T-helper 1 cell treated with Interleukin-12 subunit alpha and Interleukin-12 subunit beta and Interleukin-4 antibody, amounts not matched to agents 30 μg/mL and 1 μg/mL, for 36 hours (primary cell): ENCODE data around the gene HTRA2.

Source experiments
- H3K27ac Mint-ChIP-seq: one replicate; pipeline ENCODE4 v1.8.0; 2021; ENCODE audit warnings: mild to moderate bottlenecking, mixed read lengths
- H3K27me3 Mint-ChIP-seq: one replicate; pipeline ENCODE4 v1.8.0; 2021; ENCODE audit warnings: low read depth, mixed read lengths
- H3K36me3 Mint-ChIP-seq: one replicate; pipeline ENCODE4 v1.8.0; 2021; ENCODE audit warnings: low read depth, mixed read lengths
- H3K4me1 Mint-ChIP-seq: one replicate; pipeline ENCODE4 v1.8.0; 2021; ENCODE audit warnings: low read depth, mixed read lengths
- H3K4me3 Mint-ChIP-seq: one replicate; pipeline ENCODE4 v1.8.0; 2021; ENCODE audit warnings: mild to moderate bottlenecking, moderate library complexity, mixed read lengths
- H3K9me3 Mint-ChIP-seq: one replicate; pipeline ENCODE4 v1.8.0; 2021; ENCODE audit warnings: mixed read lengths

The HTRA2 gene

DNA sequence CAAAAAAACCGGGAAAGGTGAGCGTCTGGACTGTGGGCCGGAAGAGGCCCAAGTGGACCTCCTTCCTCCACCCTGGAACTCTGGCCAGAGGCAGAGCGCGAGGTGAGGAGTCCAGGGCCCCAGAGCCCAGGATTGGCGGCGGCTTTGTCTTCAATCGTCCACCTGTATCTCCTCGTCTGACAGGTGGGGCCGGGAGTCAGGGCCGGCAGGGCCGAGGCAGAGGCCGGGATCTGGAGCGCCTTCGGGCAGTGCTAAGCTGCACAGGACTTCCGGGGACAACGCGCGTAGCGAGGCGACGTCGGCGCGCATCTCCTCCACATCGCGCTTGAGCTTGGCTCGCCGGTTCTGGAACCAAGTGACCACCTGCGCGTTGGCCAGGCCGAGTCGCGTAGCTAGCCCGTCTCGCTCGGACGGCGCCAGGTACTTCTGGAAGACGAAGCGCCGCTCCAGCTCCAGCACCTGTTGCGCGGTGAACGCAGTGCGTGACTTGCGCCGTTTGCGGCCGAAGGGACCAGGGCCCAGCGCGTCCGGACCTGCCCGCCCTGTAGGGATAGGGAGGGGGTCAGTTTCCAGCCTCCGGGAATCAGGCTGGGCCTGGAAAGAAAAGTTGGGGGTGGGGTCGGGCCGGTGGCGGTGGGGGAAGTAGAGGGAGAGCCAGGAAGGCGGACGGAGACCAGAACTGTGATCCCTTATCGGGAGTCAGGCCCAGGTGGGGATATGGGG is 31.8 kb upstream of the HTRA2 start:
- Mint-ChIP-seq H3K27me3 (peaks cover 52% of the 10 kb centered on the region), H3K27ac (peak overlapping the region; percentile 79), H3K9me3 (no peaks in the 10 kb centered on the region), H3K4me3 (peak overlapping the region; percentile 87), H3K36me3 (peaks cover 27% of the 10 kb centered on the region), H3K4me1 (peaks cover 19% of the 10 kb centered on the region)

DNA sequence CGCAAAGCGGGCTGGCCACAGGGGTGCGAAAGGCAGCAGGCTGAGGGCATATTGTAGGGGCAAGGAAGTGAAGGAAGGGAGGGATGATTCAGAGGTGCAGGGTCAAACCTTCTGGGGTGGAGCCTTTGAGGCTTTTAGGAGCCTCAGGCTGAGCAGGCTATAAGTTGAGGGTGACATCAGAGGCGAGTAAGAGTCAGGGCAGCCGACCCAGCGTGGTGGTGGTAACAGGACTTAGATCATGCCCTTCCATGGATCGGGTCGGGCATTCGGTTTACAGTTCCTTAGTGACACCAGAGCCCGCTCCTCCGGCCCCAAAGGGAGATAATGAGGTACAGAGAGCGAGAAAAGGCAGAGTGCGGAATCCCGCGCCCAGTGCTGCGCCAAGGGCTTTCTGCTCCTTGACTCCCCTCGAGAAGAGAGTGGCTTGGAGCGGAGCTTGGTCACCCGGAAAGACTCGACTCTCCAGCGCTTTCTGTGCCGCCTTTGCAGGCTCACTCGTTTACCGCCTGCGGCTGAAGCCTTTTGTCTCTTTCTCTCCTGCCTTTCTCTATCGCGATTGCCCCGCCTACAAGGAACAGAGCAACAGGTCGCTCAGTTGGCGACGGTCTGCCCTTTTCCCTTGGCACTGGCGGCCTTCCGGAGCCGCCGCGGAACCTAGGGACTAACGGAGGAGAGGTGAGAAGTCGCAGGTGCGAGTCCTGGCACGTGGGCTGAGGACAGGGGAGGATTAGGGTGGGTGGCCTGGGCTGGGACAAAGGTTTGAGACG is 31.1 kb upstream of the HTRA2 start:
- H3K9me3 Mint-ChIP-seq: no peaks in the 10 kb centered on the region
- peak overlapping the region; percentile 80 for H3K27ac Mint-ChIP-seq
- H3K4me1 Mint-ChIP-seq: peaks cover 19% of the 10 kb centered on the region
- peaks cover 20% of the 10 kb centered on the region for H3K36me3 Mint-ChIP-seq
- H3K4me3 Mint-ChIP-seq: peak overlapping the region; percentile 87
- peaks cover 58% of the 10 kb centered on the region for H3K27me3 Mint-ChIP-seq

DNA sequence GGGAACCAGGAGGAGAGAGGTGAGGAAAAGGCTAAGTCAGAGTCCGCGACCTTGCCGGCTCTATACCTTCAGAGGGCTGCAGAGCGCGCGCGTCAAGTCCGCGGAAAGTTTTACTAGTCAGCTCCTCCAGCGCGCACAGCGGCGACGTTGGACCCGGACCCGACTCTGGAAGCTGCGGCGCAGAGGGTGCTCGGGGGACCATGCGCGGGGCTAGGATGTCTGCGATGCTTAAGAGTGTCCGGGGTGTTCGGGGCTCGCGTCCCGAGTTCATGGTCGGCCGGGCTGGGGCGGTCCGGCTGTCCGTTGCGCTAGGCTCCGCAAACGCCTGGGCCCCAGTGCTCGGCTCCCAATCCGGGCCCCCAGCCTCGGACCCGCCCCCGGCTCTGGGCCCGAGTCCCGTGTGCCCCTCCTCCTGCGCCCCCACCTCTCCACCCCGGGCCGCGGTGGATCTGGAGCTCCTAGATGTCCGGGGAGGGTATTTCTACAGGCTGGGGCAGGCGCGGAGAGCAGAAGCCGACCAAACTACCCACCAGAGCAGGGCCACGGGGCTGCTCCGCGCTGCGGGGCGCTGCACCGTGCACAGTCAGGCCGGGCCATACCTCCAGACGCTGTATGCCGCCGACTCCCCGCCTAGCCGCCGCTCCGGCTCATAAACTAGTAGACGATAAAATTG is 30.3 kb upstream of the HTRA2 start, which contains the start of gene LBX2:
Gene LBX2, minus strand, starts transcription at position 337 of the 673 bp plus-strand sequence. Its CDS starts 66 bp downstream, at position 271.
- H3K27ac Mint-ChIP-seq: peak within 1 kb of the TSS; percentile 80
- peaks cover 15% of the 10 kb centered on the region for H3K36me3 Mint-ChIP-seq
- H3K4me3 Mint-ChIP-seq: peak within 1 kb of the TSS; percentile 87
- H3K4me1 Mint-ChIP-seq: peaks cover 19% of the 10 kb centered on the region
- H3K27me3 Mint-ChIP-seq: peaks cover 59% of the 10 kb centered on the region
- no peaks in the 10 kb centered on the region for H3K9me3 Mint-ChIP-seq

DNA sequence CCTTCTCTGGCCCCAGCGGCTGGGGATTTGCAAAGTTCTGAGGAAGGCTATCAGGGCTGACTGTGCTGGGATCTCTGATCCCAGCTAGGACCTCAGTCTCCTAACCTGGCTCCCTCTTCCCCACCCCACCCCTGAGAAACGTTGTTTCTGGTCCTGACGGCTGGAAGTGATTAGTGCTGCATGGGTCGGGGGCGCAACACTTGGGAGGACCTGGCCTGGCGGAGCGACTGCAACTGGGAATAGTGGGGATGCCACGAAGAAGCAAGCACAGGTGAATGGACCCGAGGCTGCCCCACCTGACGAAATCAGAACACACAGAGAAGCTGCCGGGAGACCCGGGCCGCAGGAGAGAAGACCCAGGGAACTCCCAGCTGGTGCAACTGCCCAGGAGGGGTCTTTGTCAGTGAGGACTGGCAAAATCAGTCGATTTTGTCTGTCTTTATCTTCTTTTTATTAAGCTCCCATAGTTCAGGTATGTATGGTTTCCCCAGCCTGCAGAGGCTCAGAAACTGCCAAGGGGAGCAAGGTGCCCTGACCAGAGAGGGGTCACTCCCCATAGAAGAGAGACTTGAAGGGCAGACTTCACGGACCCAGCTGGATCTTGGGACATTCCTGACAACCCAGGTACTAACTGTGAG is 29.7 kb upstream of the HTRA2 start:
- Mint-ChIP-seq H3K9me3 (no peaks in the 10 kb centered on the region), H3K27me3 (peaks cover 62% of the 10 kb centered on the region), H3K4me3 (peak overlapping the region; percentile 25), H3K27ac (no peak overlapping the region), H3K4me1 (peaks cover 26% of the 10 kb centered on the region), H3K36me3 (peaks cover 20% of the 10 kb centered on the region)

DNA sequence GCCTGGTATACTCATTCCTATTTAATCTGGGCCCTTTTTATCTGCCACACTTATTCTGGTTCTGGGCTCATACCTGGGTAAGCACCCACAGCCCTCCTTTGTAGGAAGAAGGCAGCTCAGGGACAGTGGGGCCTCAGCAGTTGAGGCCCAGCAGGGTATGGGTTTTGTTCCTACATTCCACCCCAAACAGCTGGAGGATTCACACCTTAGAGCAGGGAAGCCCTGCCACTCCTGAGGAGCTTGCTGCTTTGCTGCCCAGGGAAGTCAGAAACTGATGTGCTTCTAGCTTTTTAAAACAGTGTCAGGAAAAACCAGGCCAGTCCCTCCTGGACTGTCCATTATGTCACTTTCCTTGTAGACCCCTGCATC is 29.2 kb upstream of the HTRA2 start:
- H3K4me3 Mint-ChIP-seq: no peak overlapping the region
- no peaks in the 10 kb centered on the region for H3K9me3 Mint-ChIP-seq
- H3K27me3 Mint-ChIP-seq: peaks cover 62% of the 10 kb centered on the region
- peaks cover 31% of the 10 kb centered on the region for H3K4me1 Mint-ChIP-seq
- no peak overlapping the region for H3K27ac Mint-ChIP-seq
- H3K36me3 Mint-ChIP-seq: peaks cover 24% of the 10 kb centered on the region

DNA sequence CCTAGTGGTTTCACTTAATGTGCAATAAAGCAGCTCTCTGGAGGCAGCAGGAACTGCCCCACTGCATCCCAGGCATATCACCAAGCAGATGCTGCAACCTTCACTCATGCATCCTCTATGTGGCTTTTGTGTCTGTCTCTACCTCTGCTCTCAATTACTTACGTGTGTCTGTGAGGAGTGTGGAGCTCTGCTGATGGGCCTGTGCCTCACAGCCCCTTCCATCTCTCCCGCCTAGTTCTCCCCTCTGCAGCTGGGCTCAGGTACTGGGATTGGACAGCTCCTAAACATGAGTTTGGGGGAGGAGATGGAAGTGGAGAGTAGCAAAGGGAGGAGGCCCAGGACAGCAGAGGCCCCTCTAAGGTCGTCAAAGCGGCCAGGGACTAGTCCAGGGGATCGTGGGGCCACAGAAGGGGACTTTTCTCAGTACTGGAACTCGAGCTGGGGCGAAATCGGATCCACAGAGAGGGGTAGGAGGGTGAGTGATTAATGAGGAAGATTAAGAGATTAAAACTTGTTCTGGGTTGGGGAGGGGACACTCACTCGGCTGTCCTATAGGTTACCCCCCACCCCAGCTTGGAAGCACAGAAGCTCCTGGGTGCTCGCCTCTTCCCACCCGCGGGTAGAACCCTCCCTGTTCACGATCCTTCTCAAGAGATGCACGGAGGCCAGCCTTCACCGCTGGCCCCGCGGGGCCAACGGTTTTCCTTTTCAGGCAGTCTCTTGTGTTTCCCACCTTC is 28.2 kb upstream of the HTRA2 start:
- H3K27me3 Mint-ChIP-seq: peaks cover 62% of the 10 kb centered on the region
- H3K36me3 Mint-ChIP-seq: peaks cover 23% of the 10 kb centered on the region
- H3K4me1 Mint-ChIP-seq: peaks cover 36% of the 10 kb centered on the region
- H3K4me3 Mint-ChIP-seq: peak overlapping the region; percentile 48
- H3K27ac Mint-ChIP-seq: no peak overlapping the region
- H3K9me3 Mint-ChIP-seq: no peaks in the 10 kb centered on the region

DNA sequence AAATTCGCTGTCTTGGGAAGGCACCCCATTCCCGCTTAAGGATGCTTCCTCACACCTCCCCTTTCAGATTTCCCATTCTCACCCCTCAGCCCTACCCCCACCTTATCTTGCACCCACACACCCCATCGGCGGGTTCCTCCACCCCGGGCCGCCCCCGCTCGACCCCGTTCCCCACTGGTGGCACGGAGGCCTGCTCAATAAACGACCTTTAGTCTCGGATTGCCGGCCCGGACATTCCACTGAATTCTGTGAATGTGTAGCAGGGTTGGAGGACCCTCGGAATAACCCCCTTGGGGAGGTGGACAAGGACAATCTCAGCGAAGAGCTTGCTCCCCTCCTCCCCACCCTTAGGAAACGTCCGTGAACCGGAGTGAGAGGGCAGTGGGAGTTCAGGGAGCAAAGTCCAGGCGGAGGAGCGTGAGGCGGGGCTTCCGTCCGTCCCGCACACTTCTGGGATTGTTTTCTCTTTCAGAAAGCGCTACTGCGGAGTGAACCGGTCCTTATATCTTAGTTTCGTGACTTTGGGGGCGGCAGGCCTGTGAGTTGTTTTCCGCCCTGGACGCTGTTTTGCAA is 27.5 kb upstream of the HTRA2 start:
- H3K4me3 Mint-ChIP-seq: peak overlapping the region; percentile 80
- peaks cover 41% of the 10 kb centered on the region for H3K4me1 Mint-ChIP-seq
- H3K27me3 Mint-ChIP-seq: peaks cover 62% of the 10 kb centered on the region
- H3K27ac Mint-ChIP-seq: peak overlapping the region; percentile 31
- H3K36me3 Mint-ChIP-seq: peaks cover 27% of the 10 kb centered on the region
- no peaks in the 10 kb centered on the region for H3K9me3 Mint-ChIP-seq

DNA sequence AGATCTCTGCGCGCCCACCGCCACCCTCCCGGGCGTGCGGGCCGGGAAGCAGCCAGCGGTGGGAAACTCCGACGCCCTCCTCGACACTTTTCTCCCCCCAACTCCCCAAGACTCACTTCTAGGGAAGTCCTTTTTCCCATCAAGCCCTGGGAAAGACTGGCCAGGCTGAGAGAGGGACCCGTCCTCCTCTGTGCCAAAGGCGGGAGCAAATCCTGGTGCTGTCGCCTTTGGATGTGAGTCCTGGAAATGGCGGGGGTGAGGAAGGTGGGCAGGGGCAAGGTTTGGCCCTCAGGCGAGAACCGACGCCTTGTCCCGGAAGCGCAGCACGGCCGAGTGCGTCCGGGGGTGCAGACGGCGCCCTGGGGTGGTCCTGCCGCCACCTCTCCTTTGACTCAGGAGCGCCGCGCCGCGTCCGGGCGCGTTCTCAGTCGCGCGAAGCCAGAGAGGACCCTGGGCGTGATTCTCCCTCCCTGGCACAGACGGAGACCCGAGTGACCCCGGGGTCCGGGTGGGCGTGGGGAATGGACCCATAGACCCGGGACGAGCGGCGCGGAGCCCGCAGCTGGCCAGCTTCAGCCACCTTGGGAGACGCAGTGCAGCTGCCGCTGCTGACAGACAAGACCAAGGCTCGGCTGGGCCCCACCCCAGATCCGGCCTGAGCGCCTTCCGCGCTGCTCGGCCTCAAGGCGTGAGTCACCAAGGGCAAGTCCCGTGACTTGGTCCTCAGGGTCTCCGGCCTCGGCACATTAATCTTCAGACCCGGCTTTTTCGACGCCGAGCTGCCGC is 26.8 kb upstream of the HTRA2 start:
- peak overlapping the region; percentile 80 for H3K4me3 Mint-ChIP-seq
- peak overlapping the region; percentile 31 for H3K27ac Mint-ChIP-seq
- H3K9me3 Mint-ChIP-seq: no peaks in the 10 kb centered on the region
- peaks cover 31% of the 10 kb centered on the region for H3K36me3 Mint-ChIP-seq
- H3K27me3 Mint-ChIP-seq: peaks cover 60% of the 10 kb centered on the region
- H3K4me1 Mint-ChIP-seq: peaks cover 46% of the 10 kb centered on the region

DNA sequence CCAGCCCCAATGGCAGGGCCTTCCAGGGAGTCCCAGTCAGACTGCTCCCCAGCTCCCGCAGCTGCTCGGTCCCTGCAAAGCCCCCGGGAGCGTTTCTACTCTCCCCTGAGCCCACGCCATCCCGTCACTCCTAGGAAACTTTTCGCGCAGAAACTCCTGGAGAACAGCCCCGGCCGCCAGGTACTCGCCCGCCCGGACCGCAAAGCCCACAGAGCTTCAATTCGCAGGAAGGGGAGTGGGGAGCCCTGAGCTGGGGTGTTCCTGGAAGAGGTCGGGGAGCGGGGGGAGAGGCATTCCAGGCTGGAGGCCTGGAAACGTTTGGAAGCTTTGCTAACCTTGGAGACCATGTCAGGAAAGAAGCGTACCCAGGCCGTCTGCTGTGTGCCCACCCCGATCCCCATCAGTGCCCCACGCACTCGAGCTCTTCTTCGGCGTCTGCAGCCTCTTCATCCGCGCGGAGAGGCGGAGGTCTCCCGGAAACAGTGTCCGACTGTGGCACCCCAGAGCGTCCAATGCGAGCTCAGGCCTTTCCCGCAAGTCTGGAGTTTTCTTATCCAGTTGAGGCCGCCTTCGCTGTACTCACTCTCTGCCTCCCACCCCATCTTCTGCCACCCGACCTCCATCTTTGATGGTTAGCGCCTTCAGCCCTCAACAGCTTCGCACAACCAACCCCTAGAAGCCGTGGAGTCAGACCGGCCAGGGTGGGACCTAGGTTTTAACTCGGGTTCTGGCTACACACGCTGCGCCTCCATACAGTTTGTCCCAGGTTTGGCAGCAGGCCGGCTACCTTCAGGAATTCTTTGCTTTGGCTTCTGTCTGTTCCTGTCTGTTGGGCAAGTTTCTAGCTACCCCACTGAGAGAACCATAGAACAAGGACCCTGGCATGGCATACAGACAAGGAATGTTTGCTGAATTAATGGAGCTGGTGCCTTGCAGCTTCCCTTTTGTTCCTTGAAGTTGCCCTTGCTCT is 25.9 kb upstream of the HTRA2 start:
- H3K27ac Mint-ChIP-seq: peak overlapping the region; percentile 50
- no peaks in the 10 kb centered on the region for H3K9me3 Mint-ChIP-seq
- peaks cover 51% of the 10 kb centered on the region for H3K27me3 Mint-ChIP-seq
- peaks cover 49% of the 10 kb centered on the region for H3K4me1 Mint-ChIP-seq
- H3K36me3 Mint-ChIP-seq: peaks cover 33% of the 10 kb centered on the region
- H3K4me3 Mint-ChIP-seq: peak overlapping the region; percentile 80

DNA sequence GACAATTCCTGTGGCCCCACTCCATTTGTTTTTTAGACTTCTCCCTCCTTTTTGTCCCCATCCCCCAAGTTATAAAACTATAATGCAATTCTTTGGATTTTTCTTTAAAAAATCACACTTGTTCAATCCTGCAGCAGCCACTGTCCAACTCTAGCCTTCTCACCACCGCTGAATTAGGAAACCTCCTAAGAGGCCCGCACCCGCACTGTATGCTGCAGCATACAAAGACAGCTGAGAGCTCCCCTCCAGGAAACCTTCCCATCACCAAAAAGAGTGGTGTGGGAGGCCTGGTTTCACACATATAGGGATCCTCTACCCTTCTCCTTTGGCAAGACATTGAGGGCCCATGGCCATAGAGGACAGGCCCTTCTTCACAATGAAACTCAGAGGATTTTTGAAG is 25.1 kb upstream of the HTRA2 start:
- Mint-ChIP-seq H3K9me3 (no peaks in the 10 kb centered on the region), H3K27ac (peak overlapping the region; percentile 50), H3K4me3 (peak overlapping the region; percentile 69), H3K4me1 (peaks cover 46% of the 10 kb centered on the region), H3K27me3 (peaks cover 47% of the 10 kb centered on the region), H3K36me3 (peaks cover 33% of the 10 kb centered on the region)

DNA sequence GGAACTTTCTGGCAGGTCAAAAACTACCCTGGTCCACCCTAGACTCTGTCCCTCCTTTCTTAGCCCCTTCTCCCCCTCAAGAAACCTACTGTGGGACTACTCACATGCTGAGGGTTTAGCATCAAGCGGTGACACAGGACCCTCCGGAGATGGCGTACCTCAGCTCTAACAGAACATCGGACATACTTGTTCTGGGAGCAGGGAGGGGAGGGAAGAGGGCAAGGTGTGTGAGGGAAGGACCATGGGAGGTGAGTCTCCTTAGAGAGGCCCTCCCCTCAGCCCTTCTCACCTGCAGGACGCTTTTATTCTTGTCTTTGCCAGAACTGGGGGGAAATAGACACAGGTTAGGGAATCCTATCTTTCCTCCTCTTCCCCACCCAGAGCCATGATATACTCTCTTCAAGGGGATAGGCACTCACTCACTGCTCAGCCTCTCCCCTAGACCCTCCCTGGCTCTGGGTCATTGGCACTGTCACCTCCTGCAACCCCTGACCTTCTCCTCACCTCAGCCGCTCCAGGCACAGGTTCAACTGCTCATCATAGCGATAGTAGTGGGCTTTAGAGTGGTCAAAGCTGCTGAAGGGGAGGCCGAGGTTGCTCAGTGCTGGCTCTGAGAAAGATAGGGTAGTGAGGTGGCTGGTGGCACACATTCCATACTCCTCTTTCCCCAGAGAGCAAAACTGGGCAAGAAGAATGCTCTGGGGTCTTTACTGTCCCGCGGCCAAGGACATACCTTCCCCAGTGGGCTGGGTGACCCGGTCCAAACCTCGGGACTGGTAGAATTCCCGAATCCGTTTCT is 24.1 kb upstream of the HTRA2 start:
- H3K27ac Mint-ChIP-seq: no peak overlapping the region
- H3K9me3 Mint-ChIP-seq: no peaks in the 10 kb centered on the region
- peaks cover 50% of the 10 kb centered on the region for H3K4me1 Mint-ChIP-seq
- peak overlapping the region; percentile 69 for H3K4me3 Mint-ChIP-seq
- peaks cover 45% of the 10 kb centered on the region for H3K27me3 Mint-ChIP-seq
- H3K36me3 Mint-ChIP-seq: peaks cover 29% of the 10 kb centered on the region
